22Rv1 (cell line): ENCODE measurements around the gene OR10D3.
"Not testable (repeated sequence)": the region's sequence is repeated elsewhere in the genome, so short reads cannot be mapped to it uniquely, and the experiment has no call there.

ENCODE experiments used
- CTCF ChIP-seq: fragments of 450-650 bp; IDR thresholded peaks from 2 replicates; pipeline ENCODE4 v1.5.1; 2017; ENCODE audit warnings: mild to moderate bottlenecking
- ZFX ChIP-seq: fragments of 450-650 bp; IDR thresholded peaks from 2 replicates; pipeline ENCODE4 v1.6.1; 2017; ENCODE audit warnings: antibody characterized with exemption, borderline replicate concordance

- not testable (repeated sequence) for TF ChIP-seq CTCF, ZFX
Measured at GRCh38 chr11:124170315-124170714, 12.8 kb upstream of the OR10D3 start.
